ENCODE results near the gene APOBEC3F.
"Not testable (repeated sequence)": the region's sequence is repeated elsewhere in the genome, so short reads cannot be mapped to it uniquely, and the experiment has no call there.

Gene APOBEC3F

DNA sequence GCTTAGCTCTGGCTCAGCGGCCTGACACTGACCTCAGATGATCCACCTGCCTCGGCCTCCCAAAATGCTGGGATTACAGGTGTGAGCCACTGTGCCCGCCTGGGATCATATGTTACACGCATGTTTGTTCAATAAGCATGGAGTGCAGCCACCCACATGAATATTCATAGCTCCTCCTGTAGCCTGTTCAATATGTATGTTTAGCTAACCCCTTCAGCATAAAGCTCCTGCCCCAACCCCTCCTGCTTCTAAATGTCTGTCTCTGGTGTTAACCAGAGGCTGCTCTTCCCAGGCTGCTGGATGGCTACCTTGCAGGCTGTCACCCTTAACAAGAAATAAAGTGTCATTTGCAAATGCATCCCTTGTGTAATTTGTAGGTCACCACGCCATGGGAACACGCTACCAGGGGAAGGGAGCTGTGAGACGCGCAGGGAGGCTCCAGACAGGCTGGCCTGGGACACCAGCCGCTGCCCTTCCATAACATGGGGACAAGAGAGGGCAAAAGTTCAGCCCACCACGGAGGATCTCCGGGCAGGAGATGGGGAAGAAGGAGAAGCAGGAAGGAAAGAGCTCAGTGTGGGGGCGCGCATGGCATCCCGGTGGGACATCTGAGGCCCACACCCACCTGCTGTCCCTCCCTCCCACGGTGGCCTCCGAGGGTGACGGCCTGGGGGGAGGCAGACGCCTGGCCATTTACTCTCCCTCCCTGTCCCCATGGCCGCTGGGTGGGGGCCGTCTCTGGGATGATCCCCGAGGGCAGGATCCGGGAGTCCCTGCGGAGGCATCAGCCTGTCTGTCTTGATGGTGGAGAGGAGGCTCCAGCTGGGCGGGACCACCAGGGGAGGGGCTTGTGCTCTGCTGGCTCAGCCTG, 35.7 kb downstream of the APOBEC3F start:
- DNase-seq: not testable (repeated sequence)

GRCh38 chr22:39077026-39077840, 36.6 kb downstream of the APOBEC3F start, which contains the start of gene APOBEC3G:
APOBEC3G (plus strand) TSS chr22:39077275; CDS start chr22:39077362, 87 bp downstream.
- not testable (repeated sequence) for DNase-seq

- not testable (repeated sequence) for DNase-seq
These were observed 37.2 kb downstream of the APOBEC3F start for GRCh38 chr22:39077912-39078311.

GRCh38 chr22:39078329-39078728, 37.7 kb downstream of the APOBEC3F start:
- no peak for DNase-seq

- not testable (repeated sequence) for DNase-seq
These were observed 38.5 kb downstream of the APOBEC3F start for GRCh38 chr22:39079054-39079637.

DNA sequence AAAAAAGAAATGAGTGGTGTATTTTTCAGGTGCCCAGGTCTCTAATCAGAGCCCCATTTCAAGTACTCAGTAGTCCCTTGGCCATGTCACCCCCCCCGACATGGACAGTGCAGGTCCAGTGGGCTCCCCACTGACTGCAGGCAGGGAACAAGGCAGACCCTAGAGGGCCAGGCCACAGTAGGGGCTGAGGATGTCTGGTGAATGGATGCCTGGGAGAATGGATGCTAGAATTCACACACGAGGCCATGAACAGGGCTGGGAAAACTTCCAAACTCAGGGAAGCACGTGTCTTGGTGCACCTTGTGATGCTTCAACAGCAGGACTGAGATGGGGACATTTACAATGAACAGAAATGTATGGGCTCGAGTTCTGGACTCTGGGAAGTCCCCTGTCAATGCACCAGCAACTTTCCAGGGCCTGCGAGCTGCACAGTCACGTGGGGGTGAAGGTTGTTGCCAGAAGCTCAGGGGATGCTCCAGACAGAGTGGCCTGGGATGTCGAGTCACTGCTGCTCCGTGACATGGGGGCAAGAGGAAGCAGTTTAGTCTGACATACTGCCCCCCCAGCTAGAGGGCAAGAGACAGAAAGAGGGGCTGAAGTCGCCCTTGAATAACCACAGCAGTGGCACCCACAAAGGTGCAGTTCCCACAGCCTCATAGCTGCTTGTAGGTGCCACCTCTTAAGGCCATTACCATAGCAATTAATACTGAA, 39.5 kb downstream of the APOBEC3F start:
- DNase-seq: no peak

DNA sequence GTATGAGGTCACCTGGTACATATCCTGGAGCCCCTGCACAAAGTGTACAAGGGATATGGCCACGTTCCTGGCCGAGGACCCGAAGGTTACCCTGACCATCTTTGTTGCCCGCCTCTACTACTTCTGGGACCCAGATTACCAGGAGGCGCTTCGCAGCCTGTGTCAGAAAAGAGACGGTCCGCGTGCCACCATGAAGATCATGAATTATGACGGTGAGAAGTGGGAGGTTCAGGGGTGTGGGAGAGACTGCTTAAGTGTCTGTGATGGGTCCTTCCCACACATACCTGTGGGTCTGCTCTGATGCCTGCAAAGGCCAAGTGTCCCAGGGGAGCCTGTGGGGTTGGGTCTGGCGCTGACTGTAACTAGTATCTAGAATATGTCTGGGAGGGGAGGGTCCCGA, 40.4 kb downstream of the APOBEC3F start:
- DNase-seq: no peak

GRCh38 chr22:39081598-39081997, 40.9 kb downstream of the APOBEC3F start:
- DNase-seq: no peak

- DNase-seq: no peak
These were observed 42.8 kb downstream of the APOBEC3F start for GRCh38 chr22:39083212-39084165.

DNA sequence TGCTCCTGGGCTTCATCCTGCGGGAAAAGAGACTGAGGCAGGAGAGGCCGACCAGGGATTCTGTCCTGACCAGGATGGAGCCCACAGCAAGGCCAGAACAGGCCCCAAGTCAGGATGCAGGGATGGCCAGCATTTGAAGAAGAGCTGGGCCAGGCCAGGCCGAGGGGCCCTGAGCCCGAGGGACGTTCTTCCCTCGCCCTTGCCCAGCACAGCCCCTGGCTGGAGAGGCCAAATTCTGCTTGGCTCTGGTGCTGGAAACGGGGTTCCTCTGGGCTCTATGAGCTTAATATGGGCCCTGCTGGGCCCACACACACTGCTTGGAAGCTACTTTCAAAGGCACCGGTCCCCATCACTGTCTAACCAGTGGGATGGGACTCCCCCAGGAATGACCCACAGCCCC, 44.0 kb downstream of the APOBEC3F start:
- no peak for DNase-seq

GRCh38 chr22:39087098-39087497, 46.4 kb downstream of the APOBEC3F start:
- no peak for DNase-seq

DNA sequence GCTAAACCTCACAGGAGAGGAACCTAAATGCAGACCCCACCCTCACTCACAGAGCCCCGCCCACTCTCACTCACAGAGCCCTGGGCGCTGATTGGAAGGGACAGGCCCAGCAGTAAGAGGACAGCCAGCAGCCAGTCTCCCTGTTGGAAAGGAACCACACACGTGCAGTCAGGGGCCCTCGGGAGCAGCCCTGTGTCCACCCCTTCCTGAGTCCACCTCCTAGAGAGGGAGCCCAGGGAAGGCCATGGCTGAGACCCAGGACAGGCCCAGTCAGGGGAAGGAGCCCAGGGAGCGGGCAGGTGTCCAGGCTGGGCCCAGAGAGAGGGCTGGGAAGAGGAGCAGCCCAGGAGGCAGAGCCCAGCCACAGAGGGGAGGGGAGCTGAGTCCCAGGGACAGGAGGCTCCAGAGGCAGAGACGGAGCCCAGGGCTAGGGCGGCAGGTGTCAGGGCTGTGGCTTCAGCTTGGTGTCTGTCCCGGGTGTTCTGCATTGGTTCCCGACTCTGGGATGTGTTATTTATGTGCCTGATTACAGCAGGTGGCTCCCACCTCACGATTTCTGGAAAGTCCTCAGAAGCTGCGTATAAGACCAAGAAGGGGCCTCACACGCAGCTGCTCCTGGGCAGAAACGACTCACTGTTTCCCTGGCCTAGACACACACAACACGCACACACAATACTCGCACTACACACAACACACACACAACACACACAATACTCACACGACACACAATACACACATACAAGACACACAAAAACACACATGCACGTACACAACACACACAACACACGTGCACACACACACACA, 47.4 kb downstream of the APOBEC3F start:
- DNase-seq: no peak

GRCh38 chr22:39088685-39089032, 48.0 kb downstream of the APOBEC3F start:
- DNase-seq: no peak

DNA sequence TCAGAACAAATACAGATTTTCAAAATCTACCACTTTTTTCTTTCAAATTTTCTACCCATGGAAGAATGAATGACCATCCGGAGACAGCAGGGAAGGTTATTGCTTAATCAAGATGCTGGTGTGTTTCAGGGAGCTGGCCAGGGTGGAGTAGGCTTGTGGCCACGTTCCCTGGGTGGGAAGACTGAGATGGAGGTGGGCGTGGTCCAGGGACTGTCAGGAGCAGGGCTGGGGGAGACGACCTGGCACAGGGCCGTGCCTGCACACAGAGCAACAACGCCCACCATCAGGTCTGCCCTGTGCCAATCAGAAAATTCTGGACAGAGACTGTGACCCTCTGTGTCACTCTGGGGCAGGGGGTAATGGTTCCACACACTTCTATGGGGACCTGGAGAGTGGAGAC, 49.3 kb downstream of the APOBEC3F start:
- no peak for DNase-seq

GRCh38 chr22:39090426-39091064, 49.9 kb downstream of the APOBEC3F start:
- no peak for DNase-seq

GRCh38 chr22:39091126-39092081, 50.7 kb downstream of the APOBEC3F start:
- no peak for DNase-seq

DNA sequence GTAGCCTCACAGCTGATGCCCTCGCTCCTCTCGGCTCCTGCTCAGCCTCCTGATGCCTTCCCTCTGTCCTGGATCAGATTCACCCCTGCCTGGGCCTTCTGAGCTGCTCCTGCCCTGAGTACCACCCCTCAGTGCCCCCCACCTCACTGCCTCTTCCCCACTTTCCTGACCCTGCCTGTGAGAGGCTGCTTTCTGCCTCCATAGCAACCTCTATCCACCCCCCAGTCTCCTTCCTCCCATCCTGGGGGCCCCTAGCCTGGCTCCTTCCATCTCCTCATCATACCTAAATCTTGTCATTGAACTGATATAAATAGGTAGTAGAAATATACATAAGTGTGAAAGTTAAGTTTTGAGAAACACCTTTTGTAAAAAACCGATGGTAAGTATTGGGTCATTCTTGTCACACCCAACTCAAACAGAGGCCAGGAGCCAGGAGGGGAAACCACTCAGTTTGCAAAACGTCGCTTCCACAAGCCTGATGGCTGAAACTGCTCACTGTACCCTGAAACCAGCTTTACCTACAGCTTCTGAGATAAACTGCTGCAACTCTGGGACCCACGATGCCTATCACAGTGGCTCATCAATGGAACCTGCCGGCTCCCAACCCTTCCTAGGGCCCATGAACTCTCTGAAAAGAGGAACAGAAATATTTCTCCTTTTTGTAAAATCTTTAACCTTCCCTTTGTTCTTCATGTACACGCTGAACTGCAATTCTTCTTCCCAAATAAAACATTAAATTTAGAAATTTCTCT, 51.6 kb downstream of the APOBEC3F start:
- DNase-seq: no peak

GRCh38 chr22:39094717-39095389, 54.2 kb downstream of the APOBEC3F start:
- DNase-seq: no peak
